CD4-positive, alpha-beta T cell treated with Interferon gamma for 1 hour (primary cell): Measurements from ENCODE around the gene HOOK1.
"Not testable (repeated sequence)": the region's sequence is repeated elsewhere in the genome, so short reads cannot be mapped to it uniquely, and the experiment has no call there.

Source experiments
- DNase-seq: peaks from one replicate; pipeline ENCODE4 v3.0.0-alpha.2; 2020

The HOOK1 gene

DNA sequence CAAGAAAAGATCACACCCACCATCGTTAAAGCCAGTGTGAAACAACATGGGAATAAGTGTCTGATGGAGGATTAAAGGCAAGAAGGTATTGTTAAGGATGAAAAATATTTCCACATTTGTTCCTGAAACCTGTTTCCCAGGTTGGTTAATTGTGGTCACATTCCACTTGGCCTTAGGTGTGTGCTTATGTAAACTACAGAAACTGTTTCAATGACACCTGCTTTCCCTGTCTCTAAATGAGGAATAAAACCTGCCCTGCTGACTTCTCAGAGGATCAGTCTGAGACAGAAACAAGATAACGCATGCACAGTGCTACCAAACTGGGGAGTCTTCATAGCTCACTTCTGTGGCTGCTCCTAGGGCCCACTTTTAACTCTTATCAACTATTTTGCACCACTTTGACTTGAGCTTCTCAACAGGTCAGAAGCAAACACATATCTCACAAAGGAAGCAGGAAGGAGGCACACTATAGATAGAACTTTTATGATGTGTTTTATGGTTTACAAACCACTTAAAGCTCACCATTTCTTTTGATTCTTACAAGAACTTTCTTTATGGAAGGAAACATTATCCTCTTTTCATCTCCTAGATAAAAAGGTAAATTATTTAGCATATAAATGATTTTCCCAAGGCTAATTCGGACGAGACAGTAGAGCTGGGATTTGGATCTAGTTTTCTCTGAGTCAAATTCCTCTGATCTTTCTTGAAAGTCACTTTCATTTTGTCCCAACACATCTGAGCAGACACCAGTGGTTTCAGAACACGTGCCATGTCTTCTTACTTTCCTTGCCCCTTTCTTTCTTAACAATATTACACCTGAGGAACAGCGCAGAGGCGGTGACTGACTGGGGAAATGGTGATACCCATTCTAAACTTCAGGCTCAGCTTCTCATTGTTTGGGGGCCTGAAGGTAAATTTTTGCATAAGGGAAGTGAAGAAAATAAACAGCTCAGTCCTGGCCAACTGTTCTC lies 78.4 kb downstream of the HOOK1 start:
- DNase-seq = no peak

DNA sequence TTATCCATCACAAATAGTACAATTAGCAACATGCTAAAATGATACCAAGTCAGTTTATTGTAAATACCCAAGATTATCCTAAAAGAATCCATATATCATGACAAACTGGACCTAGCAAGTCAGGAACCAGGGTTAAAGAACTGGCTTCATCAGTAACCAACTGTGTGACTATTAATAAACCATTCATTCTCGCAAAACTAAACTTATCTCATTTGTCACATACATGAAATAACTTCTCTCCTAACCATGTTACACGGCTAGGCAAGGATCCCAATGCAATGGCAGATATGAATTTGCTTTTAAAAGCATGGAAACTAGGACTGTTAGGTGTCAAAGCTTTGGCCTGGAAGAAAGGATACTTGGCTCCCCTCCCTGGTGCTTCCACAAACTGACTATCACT lies 82.4 kb downstream of the HOOK1 start:
- DNase-seq = no peak

DNA sequence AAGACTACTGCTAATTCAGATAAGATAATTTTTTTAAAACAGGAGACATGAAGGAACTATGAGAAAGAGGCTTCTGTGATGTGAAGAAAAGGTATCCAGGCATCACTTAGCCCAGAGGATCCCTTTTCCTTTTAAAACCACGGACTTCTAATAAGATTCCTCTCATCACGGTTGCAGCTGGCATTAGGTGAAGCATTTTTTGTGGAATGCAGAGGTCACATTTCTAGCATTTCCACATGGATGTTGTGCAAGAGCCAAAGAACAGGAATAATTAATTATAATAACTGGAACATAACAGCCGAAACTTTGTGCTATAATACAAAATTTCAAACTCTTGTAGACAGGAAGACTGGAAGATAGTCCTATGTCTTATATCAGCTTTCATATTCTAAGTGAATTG lies 84.2 kb downstream of the HOOK1 start:
- no peak for DNase-seq

DNA sequence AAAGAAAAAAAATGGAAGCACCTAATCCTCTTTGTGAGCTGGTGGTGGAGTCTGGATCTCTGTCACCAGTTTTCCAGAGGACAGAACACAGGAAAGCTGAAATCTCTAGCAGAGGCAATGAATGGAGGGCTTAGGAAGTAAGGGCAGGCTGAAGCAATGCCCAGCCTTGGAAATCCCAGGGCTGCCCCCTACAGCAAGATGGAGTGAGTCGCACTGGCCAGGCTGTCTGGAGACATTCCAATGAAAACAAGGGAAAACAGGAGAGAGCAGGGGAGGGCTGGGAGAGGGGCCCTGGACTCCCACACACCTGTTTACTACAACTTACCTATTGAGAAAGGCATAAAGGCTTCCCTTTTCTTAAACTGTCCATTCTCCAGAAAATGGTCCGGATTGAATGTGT lies 85.9 kb downstream of the HOOK1 start:
- DNase-seq = no peak

DNA sequence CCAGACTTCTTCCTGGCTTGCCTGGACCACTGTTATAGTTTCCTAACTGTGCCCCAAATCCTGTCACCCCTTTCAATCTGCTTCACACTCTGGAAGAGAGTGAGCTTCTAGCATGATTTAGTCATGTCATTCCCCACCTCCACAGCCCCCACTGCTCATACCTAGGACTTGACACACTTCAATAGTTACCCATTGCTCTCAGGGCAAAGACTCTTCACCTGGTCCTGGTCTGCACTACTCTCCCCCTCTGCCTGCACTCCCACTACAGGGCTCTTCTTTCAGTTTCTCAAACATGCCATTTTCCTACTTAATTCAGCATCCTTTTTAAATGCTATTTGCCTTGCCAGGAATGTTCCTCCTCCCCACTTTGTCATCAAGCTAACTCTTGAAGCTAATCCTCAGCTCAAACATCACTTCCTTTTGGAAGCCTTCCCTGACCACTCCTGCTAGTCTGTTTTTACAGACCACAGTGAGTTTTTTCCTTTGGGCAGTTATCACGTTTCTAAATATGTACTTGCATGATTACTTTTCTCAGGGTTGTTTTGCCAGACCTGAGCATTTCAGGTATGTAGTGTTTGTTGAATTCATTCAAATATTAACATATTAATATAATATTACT lies 87.1 kb downstream of the HOOK1 start:
- DNase-seq = no peak

DNA sequence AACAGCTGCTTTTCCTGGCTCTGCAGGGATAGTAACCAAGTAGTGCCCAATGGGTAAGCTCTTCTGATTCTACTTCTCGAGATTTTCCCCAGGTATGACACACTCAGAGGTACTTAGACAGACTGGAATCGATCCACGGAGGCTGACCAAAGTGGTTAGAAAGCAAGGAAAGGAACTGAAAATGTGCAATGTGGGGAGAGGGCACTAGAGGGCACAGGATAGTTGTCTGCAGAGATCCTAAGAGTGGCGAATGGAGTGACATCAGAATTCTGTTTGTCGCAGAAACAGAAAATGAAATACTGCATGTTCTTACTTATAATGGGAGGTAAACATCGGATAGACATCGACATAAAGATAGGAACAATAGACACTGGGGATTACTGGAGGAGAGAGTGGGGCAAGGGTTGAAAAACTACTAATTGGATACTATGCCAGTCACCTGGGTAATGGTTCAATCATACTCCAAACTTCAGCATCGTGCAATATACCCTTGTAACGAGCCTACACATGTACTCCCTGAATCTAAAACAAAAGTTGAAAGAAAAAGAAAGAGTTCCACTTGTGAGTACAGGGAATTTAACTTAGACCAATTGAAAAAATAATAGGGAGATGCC lies 88.5 kb downstream of the HOOK1 start:
- DNase-seq = no peak

DNA sequence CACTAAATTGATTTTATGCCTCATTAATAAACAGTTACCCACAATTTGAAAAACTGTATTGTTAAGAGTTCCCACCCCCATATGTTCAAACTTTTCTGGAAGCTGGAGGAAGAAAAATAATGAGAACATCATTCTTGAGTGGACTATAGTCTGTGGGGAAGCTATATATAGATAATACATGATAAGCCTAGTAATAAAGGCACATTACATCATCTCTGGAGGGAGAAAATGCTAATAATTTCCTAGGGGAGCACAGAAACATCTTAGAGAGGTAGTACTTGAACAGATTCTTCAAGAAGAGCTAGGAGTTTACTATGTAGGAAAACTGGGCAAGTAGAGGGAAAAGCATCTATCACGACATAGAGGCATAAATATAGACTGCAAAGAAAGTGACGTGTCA lies 92.2 kb downstream of the HOOK1 start:
- DNase-seq = no peak

DNA sequence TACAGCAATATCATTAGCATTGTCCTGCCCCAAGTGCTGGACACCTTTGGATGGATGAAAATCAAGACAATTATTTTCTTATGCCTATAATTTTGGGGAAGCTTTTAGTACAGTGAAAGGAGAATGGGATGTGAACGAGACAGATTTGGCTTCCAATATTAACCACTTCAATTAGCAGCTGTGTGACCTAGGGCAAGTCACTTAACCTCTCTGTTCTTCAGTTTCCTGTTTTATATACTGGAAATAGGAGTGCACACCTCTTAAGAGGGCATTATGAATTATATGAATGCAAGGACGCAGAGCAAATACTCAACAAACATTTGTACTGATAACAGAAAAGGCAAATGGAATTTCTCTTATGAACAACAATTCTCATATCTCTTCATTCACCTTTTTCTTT lies 93.3 kb downstream of the HOOK1 start:
- DNase-seq = no peak

DNA sequence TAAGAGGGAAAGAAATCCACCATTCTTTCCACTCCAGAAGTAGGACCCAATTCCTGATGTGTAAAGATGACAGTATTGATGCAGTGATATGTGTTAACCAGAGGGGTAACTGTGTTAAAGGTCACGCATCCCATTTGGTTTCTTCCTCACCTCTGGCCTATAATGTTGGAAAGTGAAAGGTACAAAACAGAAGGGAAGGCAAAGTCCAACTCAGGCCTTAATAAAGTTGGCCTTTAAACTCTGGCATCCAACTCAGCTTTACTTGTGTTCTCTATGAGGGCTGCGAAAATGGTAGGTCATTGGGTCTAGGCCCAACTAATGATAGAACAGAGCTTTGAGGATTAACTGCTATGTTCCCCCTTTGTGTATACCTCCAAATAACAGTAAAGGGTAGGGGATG lies 93.9 kb downstream of the HOOK1 start:
- no peak for DNase-seq

DNA sequence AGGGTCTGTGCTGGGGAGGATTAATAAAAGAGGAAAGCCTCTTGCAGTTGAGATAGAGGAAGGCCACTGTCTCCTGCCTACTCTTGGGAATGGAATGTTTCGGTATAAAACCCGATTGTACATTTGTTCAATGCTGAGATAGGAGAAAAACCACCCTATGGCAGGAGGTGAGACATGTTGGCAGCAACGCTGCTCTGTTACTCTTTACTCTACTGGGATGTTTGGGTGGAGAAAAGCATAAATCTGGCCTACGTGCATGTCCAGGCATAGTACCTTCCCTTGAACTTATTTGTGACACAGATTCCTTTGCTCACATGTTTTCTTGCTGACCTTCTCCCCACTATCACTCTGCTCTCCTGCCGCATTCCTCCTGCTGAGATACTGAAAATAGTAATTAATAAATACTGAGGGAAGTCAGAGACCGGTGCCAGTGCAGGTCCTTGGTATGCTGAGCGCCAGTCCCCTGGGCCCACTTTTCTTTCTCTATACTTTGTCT lies 100.1 kb downstream of the HOOK1 start:
- DNase-seq = not testable (repeated sequence)

DNA sequence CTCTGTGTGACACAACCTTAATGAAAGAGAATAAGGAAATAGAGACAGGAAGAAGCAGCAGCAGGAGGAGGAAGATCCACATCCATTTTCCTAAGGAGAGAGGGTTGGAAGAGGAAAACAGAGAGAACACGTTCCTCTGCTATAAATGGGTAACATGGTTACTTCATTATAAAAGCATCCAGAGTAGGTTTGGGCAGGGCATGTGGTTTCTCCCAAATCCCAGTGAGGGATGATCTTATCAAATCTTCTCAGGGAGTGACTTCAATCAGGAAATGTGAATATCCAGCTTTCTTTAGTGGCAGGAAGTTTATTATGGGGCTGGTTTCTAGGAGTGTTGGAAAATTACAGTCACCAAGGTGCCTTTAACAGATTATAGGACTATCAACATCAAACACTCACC lies 100.8 kb downstream of the HOOK1 start:
- no peak for DNase-seq

DNA sequence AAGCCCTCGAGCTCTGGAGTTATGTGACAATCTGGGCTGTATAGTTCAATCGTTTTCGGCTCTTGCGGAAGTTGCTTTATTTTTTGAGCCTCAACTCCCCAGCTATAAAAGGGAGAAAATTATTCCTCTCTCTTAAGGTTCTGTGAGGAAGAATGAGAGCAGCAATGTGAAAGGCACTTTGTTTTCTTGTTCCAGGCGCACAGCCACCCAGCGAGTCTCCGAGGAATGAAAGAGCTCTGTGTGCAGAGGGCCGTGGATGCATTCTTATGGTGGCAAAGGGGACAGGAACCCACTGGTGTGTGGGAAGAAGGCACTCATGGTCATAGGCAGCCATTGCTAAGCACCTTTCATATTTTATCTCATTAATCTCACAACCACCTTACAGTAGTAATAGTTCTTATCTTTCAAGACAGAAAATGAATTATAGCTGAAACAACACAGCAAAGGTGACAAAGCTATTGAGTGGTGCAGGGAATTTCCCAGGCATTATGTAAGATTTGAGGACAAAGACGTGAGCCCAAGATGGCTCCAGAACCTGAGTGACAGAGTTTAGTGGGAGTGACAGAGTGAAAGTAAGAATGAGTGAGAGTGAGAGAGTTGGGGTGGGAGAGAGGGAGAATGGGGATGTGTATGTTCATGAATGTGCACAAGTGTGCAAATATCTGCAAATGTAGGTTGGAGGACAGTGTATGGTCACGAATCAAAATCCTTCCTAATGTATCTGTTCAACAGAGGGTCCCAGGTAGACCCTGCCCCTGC lies 102.5 kb downstream of the HOOK1 start:
- no peak for DNase-seq

DNA sequence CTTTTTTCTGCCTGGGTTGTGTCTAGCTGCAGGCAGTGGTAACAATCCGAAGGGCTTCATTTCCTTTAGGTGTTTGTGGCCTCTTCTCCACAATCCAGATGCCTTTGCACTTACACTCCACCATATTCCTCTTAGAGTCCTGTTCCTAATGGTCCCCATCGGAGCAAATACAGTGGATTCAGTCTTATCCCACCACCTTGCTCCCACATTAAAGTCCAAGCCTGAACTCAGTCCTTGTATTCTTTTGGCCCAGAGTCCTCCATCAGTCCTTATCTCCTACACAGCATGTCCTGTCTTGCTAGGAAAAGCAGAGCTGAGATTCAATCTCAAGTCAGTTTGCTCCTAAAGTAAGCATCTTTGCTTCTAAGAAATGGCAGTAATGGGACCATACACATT lies 103.0 kb downstream of the HOOK1 start:
- no peak for DNase-seq

DNA sequence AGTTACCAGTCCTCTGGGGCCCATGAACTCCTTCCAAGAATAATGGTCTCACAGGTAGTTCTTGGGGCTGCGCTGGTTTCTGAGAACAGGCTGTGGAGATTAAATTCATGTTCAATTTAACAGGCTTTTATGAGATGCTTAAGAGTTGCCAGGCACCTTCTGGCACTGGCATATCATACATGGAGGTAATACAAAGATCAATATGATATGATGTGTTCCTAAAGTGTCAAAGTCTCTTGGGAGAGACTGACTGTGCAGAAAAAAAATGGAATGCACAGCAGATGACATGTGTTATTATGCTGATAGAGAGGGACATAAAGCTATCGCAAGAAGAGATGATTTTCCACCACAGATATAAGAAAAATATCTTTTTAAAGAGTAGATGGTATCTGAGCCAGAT lies 105.0 kb downstream of the HOOK1 start:
- DNase-seq = no peak

DNA sequence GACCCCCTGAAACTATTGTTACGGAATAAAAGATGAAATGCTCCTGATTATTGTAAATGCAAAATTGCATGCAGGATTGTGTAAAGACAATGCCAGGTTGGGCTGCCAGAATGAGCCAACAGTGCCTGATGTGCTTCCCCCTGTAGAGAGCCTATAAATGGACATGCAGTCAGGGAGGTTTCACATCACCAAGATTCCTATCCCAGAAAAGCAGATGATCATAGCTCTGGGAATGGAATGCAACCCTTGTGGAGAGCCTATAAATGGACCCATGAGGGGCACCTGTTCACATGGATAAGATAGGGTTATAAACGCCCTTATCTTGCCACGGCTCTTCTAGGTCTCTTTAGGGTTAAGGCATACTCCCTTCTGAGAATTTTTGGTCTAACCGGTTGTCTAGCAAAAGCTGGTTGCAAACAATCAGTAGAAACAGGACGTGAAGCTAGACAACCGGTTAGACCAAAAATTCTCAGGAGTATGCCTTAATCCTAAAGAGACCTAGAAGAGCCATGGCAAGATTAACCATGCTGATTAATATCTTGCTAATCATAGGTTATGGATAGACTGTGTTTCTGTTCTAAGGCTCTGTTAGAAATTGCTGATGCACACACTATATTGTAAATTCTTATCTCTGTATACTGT lies 106.6 kb downstream of the HOOK1 start:
- not testable (repeated sequence) for DNase-seq

DNA sequence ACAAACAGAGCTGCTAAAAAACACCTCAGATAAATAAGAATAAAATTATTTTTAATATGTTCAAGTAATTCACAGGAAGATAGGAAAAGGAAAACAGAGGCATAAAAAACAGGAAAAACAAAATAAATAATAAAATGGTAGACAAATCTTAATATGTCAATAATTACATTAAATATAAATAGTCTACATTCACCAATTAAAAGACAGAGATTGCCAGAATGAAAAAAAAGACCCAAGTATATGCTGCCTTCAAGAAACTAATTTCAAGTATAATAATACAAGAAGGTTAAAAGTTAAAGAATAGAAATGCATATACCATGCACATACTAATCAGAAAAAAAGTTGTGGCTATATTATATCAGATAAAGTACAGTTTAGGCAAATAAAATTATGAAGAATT lies 109.9 kb downstream of the HOOK1 start:
- DNase-seq = no peak
